Endodermal cell (in vitro differentiated cells): Measurements from ENCODE around the gene SUPT16H. TPM values are rescaled to one million over a fixed set of nuclear protein-coding genes. Genes with fewer than 3 reads are reported as not detected.

ENCODE experiments used
- DNase-seq: peaks from one replicate; pipeline ENCODE4 v3.0.0-alpha.2; 2017
- H3K27ac ChIP-seq: 2 replicates; pipeline ENCODE4 v1.5.1; 2013; ENCODE audit warnings: mild to moderate bottlenecking, low read depth, low read length, moderate library complexity
- H3K27me3 ChIP-seq: 2 replicates; pipeline ENCODE4 v1.6.1; 2013; ENCODE audit warnings: mild to moderate bottlenecking, low read length, moderate library complexity; ENCODE audit not compliant: insufficient read depth, control insufficient read depth, poor library complexity, severe bottlenecking
- H3K36me3 ChIP-seq: 2 replicates; pipeline ENCODE4 v1.7.0; 2013; ENCODE audit warnings: mild to moderate bottlenecking, low read length, moderate library complexity; ENCODE audit not compliant: control insufficient read depth, insufficient read depth
- H3K4me1 ChIP-seq: one replicate; pipeline ENCODE4 v1.7.0; 2013; ENCODE audit warnings: low read length; ENCODE audit not compliant: control insufficient read depth, insufficient read depth
- H3K4me3 ChIP-seq: 2 replicates; pipeline ENCODE4 v1.5.1; 2013; ENCODE audit warnings: mild to moderate bottlenecking, low read length, moderate library complexity
- H3K9ac ChIP-seq: 2 replicates; pipeline ENCODE4 v1.6.1; 2013; ENCODE audit warnings: mild to moderate bottlenecking, low read length, moderate library complexity; ENCODE audit not compliant: poor library complexity, severe bottlenecking; ENCODE audit errors: extremely low read depth
- H3K9me3 ChIP-seq: 2 replicates; pipeline ENCODE4 v1.6.1; 2013; ENCODE audit warnings: mild to moderate bottlenecking, low read length, moderate library complexity; ENCODE audit not compliant: control insufficient read depth
- H3K27ac Mint-ChIP-seq: 2 replicates; pipeline ENCODE4 v1.8.0; 2020; ENCODE audit warnings: mixed read lengths
- H3K27me3 Mint-ChIP-seq: 2 replicates; pipeline ENCODE4 v1.8.0; 2021; ENCODE audit warnings: mild to moderate bottlenecking, mixed read lengths; ENCODE audit not compliant: insufficient read depth
- H3K36me3 Mint-ChIP-seq: 2 replicates; pipeline ENCODE4 v1.8.0; 2020; ENCODE audit warnings: low read depth, mixed read lengths
- H3K4me1 Mint-ChIP-seq: 2 replicates; pipeline ENCODE4 v1.8.0; 2020; ENCODE audit warnings: mixed read lengths
- H3K4me3 Mint-ChIP-seq: 2 replicates; pipeline ENCODE4 v1.8.0; 2020; ENCODE audit warnings: mild to moderate bottlenecking, moderate library complexity, mixed read lengths
- H3K9me3 Mint-ChIP-seq: 2 replicates; pipeline ENCODE4 v1.8.0; 2020; ENCODE audit warnings: mild to moderate bottlenecking, mixed read lengths
- WGBS, 2 experiments: methylation state at CpG; one replicate each; pipeline versions ENCODE4 v1.1.5 to v1.1.7; 2013; ENCODE audit warnings: missing lambda C conversion rate in 2 of 2, mixed read lengths in 1 of 2; ENCODE audit not compliant: insufficient coverage in 1 of 2, insufficient read length in 1 of 2; 5-methylcytosine and 5-hydroxymethylcytosine counted together
- total RNA-seq, 2 donors: library from RNA; stranded (reverse); fragmentation: NEBNext Ultra II Directional in 1 of 2; extraction: Animal tissue kit (Norgen Biotek cat#: 25700) in 1 of 2; gene quantifications; 2 replicates in 1 of 2; 3 replicates in 1 of 2; pipeline ENCODE4 v1.2.1, GENCODE V29; 2021
- TF ChIP-seq, protein P1 (sequence below): fragments of 200-600 bp; sonication (generic); conservative IDR thresholded peaks from 2 replicates; pipeline ENCODE4 v1.5.0; 2021; ENCODE audit warnings: antibody characterized with exemption, mild to moderate bottlenecking

The SUPT16H gene
- total RNA-seq, 2 donors from 2014 or later, result 147 to 181 TPM

- Mint-ChIP-seq H3K27me3 (no peaks in the 10 kb centered on the region), H3K4me1 (peaks cover 7% of the 10 kb centered on the region), H3K4me3 (no peak overlapping the region), H3K36me3 (peaks cover 39% of the 10 kb centered on the region), H3K9me3 (no peaks in the 10 kb centered on the region), H3K27ac (no peak overlapping the region)
- Histone ChIP-seq H3K4me1 (no peaks in the 10 kb centered on the region), H3K27me3 (no peaks in the 10 kb centered on the region), H3K27ac (no peak overlapping the region), H3K4me3 (no peak overlapping the region), H3K9me3 (no peaks in the 10 kb centered on the region), H3K36me3 (peaks cover 45% of the 10 kb centered on the region), H3K9ac (no peak overlapping the region)
- TF ChIP-seq, protein P1, sequence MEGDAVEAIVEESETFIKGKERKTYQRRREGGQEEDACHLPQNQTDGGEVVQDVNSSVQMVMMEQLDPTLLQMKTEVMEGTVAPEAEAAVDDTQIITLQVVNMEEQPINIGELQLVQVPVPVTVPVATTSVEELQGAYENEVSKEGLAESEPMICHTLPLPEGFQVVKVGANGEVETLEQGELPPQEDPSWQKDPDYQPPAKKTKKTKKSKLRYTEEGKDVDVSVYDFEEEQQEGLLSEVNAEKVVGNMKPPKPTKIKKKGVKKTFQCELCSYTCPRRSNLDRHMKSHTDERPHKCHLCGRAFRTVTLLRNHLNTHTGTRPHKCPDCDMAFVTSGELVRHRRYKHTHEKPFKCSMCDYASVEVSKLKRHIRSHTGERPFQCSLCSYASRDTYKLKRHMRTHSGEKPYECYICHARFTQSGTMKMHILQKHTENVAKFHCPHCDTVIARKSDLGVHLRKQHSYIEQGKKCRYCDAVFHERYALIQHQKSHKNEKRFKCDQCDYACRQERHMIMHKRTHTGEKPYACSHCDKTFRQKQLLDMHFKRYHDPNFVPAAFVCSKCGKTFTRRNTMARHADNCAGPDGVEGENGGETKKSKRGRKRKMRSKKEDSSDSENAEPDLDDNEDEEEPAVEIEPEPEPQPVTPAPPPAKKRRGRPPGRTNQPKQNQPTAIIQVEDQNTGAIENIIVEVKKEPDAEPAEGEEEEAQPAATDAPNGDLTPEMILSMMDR, result no peak
- WGBS, 2 experiments, result 83 to 100% methylated on average over 1 of the region's 3 CpGs
- no peak for DNase-seq
These were observed 33.3 kb downstream of the SUPT16H start for GRCh38 chr14:21350539-21350938.

- Histone ChIP-seq H3K27me3 (no peaks in the 10 kb centered on the region), H3K9me3 (no peaks in the 10 kb centered on the region), H3K36me3 (peaks cover 20% of the 10 kb centered on the region), H3K9ac (no peak overlapping the region), H3K4me3 (no peak overlapping the region), H3K4me1 (no peaks in the 10 kb centered on the region), H3K27ac (no peak overlapping the region)
- TF ChIP-seq, protein P1, result no peak
- H3K4me3 Mint-ChIP-seq, result no peak overlapping the region
- H3K36me3 Mint-ChIP-seq, result peaks cover 10% of the 10 kb centered on the region
- no peaks in the 10 kb centered on the region for H3K27me3 Mint-ChIP-seq
- no peaks in the 10 kb centered on the region for H3K9me3 Mint-ChIP-seq
- no peak for DNase-seq
- WGBS, 2 experiments, result 76% methylated on average over 2 of the region's 2 CpGs; no CpG with 5 or more reads in 1 of the 2 experiments
- H3K4me1 Mint-ChIP-seq, result peaks cover 7% of the 10 kb centered on the region
- H3K27ac Mint-ChIP-seq, result no peak overlapping the region
These were observed 36.6 kb downstream of the SUPT16H start for GRCh38 chr14:21347201-21347600.

GRCh38 chr14:21346532-21347135, 37.2 kb downstream of the SUPT16H start:
- no peak overlapping the region for H3K27ac ChIP-seq
- H3K4me3 Mint-ChIP-seq, result no peak overlapping the region
- no peak overlapping the region for H3K27ac Mint-ChIP-seq
- H3K36me3 ChIP-seq, result peaks cover 14% of the 10 kb centered on the region
- no peak overlapping the region for H3K9ac ChIP-seq
- DNase-seq, result no peak
- H3K9me3 ChIP-seq, result no peaks in the 10 kb centered on the region
- H3K4me1 ChIP-seq, result no peaks in the 10 kb centered on the region
- peaks cover 7% of the 10 kb centered on the region for H3K4me1 Mint-ChIP-seq
- H3K27me3 ChIP-seq, result no peaks in the 10 kb centered on the region
- H3K27me3 Mint-ChIP-seq, result no peaks in the 10 kb centered on the region
- peaks cover 5% of the 10 kb centered on the region for H3K36me3 Mint-ChIP-seq
- WGBS, 2 experiments, result 92 to 96% methylated on average over 2 of the region's 2 CpGs
- H3K9me3 Mint-ChIP-seq, result no peaks in the 10 kb centered on the region
- TF ChIP-seq, protein P1, result no peak
- no peak overlapping the region for H3K4me3 ChIP-seq
